HEK293 (cell line): ENCODE results near the gene CLCN1.

Source experiments
- CTCF ChIA-PET: fragments of 350-600 bp; formaldehyde crosslinking; extraction: SDS; loops from one replicate; lab custom pipeline; 2021; ENCODE audit warnings: antibody characterized with exemption; lab: Yijun Ruan, JAX
- POLR2A ChIA-PET: fragments of 300-600 bp; formaldehyde crosslinking; extraction: SDS; loops from one replicate; lab custom pipeline; 2020; ENCODE audit warnings: antibody characterized with exemption, inconsistent platforms; lab: Yijun Ruan, JAX
- H3K27ac ChIP-seq: fragments of 200-500 bp; sonication (Bioruptor generic); 2 replicates; pipeline ENCODE4 v1.5.1; 2014; ENCODE audit warnings: low read depth, low read length, control low read depth, inconsistent platforms; ENCODE audit errors: extremely low read depth
- H3K36me3 ChIP-seq, 2 experiments: fragments of 200-500 bp in 1 of 2; sonication (Bioruptor generic) in 1 of 2; 1 replicate in 1 of 2; 2 replicates in 1 of 2; pipeline ENCODE4 v1.5.1; 2014 to 2017; ENCODE audit warnings: inconsistent platforms in 2 of 2, low read length in 2 of 2; ENCODE audit not compliant: control insufficient read depth in 2 of 2, insufficient read depth in 1 of 2
- H3K4me1 ChIP-seq: fragments of 200-500 bp; sonication (Bioruptor generic); 2 replicates; pipeline ENCODE4 v1.5.1; 2014; ENCODE audit warnings: mild to moderate bottlenecking, low read length, inconsistent platforms; ENCODE audit not compliant: control insufficient read depth, insufficient read depth
- H3K4me3 ChIP-seq: 2 replicates; pipeline ENCODE4 v1.5.1; 2011; ENCODE audit warnings: low read depth, mild to moderate bottlenecking, control low read depth, low read length, moderate library complexity
- H3K9me3 ChIP-seq: fragments of 200-500 bp; sonication (Bioruptor generic); 2 replicates; pipeline ENCODE4 v1.5.1; 2014; ENCODE audit warnings: low read depth, low read length, inconsistent platforms; ENCODE audit not compliant: control insufficient read depth, insufficient read depth
- HOXD13 ChIP-seq: sonication (generic); formaldehyde crosslinking; IDR thresholded peaks from 2 replicates; pipeline ENCODE4 v1.8.0; 2022; ENCODE audit warnings: missing genetic modification reagents, borderline replicate concordance
- KLF9 ChIP-seq: fragments of 450-650 bp; formaldehyde crosslinking; IDR thresholded peaks from 2 replicates; pipeline ENCODE4 v1.5.1; 2016; ENCODE audit warnings: missing biosample characterization, missing genetic modification characterization, low read depth
- REPIN1 ChIP-seq: fragments of 450-650 bp; formaldehyde crosslinking; IDR thresholded peaks from 2 replicates; pipeline ENCODE4 v1.5.1; 2017; ENCODE audit warnings: missing biosample characterization, missing genetic modification characterization, low read depth
- ZNF121 ChIP-seq: fragments of 450-650 bp; formaldehyde crosslinking; IDR thresholded peaks from 2 replicates; pipeline ENCODE4 v1.5.1; 2016; ENCODE audit warnings: missing biosample characterization, missing genetic modification characterization
- ZNF274 ChIP-seq, 2 experiments: fragments of 200-500 bp in 1 of 2; fragments of 450-650 bp in 1 of 2; sonication (Bioruptor generic) in 1 of 2; formaldehyde crosslinking in 1 of 2; IDR thresholded peaks; 2 replicates each; pipeline versions ENCODE4 v1.5.1 to v1.6.1; 2014 to 2016; ENCODE audit warnings: borderline replicate concordance in 1 of 2, inconsistent platforms in 1 of 2, low read length in 1 of 2, missing biosample characterization in 1 of 2, missing genetic modification characterization in 1 of 2
- ZNF302 ChIP-seq: fragments of 450-650 bp; formaldehyde crosslinking; IDR thresholded peaks from 2 replicates; pipeline ENCODE4 v1.5.1; 2016; ENCODE audit warnings: missing biosample characterization, missing genetic modification characterization, low read depth
- ZNF341 ChIP-seq: fragments of 450-650 bp; formaldehyde crosslinking; IDR thresholded peaks from 2 replicates; pipeline ENCODE4; 2016; ENCODE audit warnings: low read depth, missing biosample characterization, missing genetic modification characterization
- ZNF394 ChIP-seq: fragments of 450-650 bp; formaldehyde crosslinking; IDR thresholded peaks from 2 replicates; pipeline ENCODE4 v1.5.1; 2016; ENCODE audit warnings: missing biosample characterization, missing genetic modification characterization, mild to moderate bottlenecking, moderate library complexity, borderline replicate concordance
- ZNF561 ChIP-seq: fragments of 450-650 bp; IDR thresholded peaks from 2 replicates; pipeline ENCODE4 v1.5.1; 2018; ENCODE audit warnings: missing biosample characterization, missing genetic modification characterization, borderline replicate concordance
- ZNF707 ChIP-seq: fragments of 450-650 bp; formaldehyde crosslinking; IDR thresholded peaks from 2 replicates; pipeline ENCODE4 v1.5.1; 2016; ENCODE audit warnings: missing biosample characterization, missing genetic modification characterization
- TF ChIP-seq, protein P1 (sequence below): fragments of 450-650 bp; formaldehyde crosslinking; conservative IDR thresholded peaks from 2 replicates; pipeline ENCODE4 v1.5.1; 2016; ENCODE audit warnings: low read depth, missing biosample characterization, missing genetic modification characterization
- TF ChIP-seq, protein P2 (sequence below): fragments of 450-650 bp; formaldehyde crosslinking; IDR thresholded peaks from 2 replicates; pipeline ENCODE4 v1.5.1; 2017; ENCODE audit warnings: missing biosample characterization, mild to moderate bottlenecking, missing genetic modification characterization, moderate library complexity
- TF ChIP-seq, protein P3 (sequence below): fragments of 450-650 bp; formaldehyde crosslinking; IDR thresholded peaks from 2 replicates; pipeline ENCODE4 v1.5.1; 2016; ENCODE audit warnings: missing biosample characterization, missing genetic modification characterization, low read depth
- TF ChIP-seq, protein P4 (sequence below): fragments of 450-650 bp; formaldehyde crosslinking; IDR thresholded peaks from 2 replicates; pipeline ENCODE4 v1.5.1; 2016; ENCODE audit warnings: missing biosample characterization, missing genetic modification characterization

Gene CLCN1

DNA sequence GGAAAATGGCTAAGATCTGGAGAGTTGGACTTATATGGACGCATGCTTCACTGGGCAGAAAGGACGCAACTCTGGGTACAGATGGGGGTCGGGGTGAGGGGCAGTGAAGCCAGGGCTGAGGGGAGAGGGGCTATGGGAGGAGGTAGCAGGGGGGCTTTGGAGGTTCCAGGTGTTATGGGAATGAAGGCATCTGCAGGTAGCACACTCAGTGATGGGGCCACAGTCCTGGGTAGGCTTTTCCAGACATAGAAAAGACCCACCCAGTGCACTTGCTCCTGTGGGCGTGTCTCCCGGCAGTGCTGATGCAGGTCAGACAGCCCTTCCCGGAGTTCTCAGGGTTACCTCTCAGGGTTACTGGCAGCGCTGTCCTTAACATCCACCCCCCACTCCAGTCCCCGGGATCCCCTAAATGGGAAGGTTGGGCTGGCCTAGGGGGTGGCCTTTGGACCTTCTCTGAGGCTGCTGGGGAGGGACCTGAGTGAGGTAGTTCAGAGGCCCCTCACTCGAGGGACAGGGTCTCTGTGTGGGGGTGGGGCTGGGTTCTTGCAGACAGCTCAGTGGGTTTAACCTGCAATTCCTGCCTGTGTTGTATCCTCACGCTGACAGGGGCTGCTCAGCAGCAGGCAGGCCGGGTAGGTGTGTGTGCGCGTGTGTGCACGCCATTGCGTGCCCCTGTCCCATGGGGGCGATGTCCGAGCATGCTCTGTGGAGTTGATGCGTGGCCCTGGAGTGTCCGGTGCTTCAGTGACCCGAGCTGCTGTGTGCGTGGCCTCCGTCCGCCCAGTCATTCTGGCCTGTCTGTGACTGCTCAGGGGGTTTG lies 71.5 kb downstream of the CLCN1 start (continued):
- TF ChIP-seq ZNF274 (IDR thresholded peaks at IDR 0.05; ENCODE audit: low read length) (no peak), ZNF274 (tag by site-specific recombination; IDR thresholded peaks at IDR 0.05; ENCODE audit: borderline replicate concordance) (no peak), ZNF707 (no peak)
- TF ChIP-seq, protein P1, sequence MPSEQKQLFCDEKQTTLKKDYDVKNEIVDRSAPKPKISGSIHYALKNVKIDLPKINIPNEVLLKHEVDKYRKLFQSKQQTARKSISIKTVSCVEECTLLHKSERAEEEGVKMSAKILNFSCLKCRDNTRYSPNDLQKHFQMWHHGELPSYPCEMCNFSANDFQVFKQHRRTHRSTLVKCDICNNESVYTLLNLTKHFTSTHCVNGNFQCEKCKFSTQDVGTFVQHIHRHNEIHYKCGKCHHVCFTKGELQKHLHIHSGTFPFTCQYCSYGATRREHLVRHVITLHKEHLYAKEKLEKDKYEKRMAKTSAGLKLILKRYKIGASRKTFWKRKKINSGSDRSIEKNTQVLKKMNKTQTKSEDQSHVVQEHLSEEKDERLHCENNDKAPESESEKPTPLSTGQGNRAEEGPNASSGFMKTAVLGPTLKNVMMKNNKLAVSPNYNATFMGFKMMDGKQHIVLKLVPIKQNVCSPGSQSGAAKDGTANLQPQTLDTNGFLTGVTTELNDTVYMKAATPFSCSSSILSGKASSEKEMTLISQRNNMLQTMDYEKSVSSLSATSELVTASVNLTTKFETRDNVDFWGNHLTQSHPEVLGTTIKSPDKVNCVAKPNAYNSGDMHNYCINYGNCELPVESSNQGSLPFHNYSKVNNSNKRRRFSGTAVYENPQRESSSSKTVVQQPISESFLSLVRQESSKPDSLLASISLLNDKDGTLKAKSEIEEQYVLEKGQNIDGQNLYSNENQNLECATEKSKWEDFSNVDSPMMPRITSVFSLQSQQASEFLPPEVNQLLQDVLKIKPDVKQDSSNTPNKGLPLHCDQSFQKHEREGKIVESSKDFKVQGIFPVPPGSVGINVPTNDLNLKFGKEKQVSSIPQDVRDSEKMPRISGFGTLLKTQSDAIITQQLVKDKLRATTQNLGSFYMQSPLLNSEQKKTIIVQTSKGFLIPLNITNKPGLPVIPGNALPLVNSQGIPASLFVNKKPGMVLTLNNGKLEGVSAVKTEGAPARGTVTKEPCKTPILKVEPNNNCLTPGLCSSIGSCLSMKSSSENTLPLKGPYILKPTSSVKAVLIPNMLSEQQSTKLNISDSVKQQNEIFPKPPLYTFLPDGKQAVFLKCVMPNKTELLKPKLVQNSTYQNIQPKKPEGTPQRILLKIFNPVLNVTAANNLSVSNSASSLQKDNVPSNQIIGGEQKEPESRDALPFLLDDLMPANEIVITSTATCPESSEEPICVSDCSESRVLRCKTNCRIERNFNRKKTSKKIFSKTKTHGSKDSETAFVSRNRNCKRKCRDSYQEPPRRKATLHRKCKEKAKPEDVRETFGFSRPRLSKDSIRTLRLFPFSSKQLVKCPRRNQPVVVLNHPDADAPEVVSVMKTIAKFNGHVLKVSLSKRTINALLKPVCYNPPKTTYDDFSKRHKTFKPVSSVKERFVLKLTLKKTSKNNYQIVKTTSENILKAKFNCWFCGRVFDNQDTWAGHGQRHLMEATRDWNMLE (tag by site-specific recombination) = no peak

DNA sequence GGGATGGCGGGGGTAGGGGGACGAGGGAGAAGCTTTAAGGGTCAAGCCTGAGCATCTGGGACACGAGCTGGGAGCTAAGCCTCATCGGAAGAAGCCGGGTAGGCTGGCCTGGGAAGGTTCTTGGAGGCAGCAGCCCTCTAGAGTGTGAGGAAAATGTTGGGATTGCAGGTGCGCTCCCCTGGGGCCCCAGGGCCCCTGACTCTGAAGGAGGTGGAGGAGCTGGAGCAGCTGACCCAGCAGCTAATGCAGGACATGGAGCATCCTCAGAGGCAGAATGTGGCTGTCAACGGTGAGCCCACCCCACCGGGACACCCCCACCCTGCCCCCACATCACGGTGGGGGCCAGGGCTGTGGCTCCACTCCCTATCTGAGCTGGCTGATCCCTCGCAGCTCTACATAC lies 72.1 kb downstream of the CLCN1 start:
- Histone ChIP-seq H3K27ac (no peak overlapping the region), H3K36me3 (peaks cover 5 to 91% of the 10 kb centered on the region in 2 experiments; a peak in 2 of 3 replicates), H3K9me3 (no peaks in the 10 kb centered on the region), H3K4me1 (no peaks in the 10 kb centered on the region), H3K4me3 (no peak overlapping the region)
- POLR2A ChIA-PET = interaction anchor here (0.9 kb wide), 1 partner anchor 100 kb away, joined by 3 read pairs; the partner anchor contains the start of gene CASP2
- TF ChIP-seq KLF9 (no peak), REPIN1 (no peak), ZNF561 (tag by site-specific recombination) (no peak), ZNF121 (tag by site-specific recombination) (no peak), HOXD13 (CRISPR knock-in tag) (no peak), ZNF302 (tag by site-specific recombination) (no peak), ZNF341 (tag by site-specific recombination) (no peak), ZNF394 (tag by site-specific recombination) (no peak)
- TF ChIP-seq, protein P2, sequence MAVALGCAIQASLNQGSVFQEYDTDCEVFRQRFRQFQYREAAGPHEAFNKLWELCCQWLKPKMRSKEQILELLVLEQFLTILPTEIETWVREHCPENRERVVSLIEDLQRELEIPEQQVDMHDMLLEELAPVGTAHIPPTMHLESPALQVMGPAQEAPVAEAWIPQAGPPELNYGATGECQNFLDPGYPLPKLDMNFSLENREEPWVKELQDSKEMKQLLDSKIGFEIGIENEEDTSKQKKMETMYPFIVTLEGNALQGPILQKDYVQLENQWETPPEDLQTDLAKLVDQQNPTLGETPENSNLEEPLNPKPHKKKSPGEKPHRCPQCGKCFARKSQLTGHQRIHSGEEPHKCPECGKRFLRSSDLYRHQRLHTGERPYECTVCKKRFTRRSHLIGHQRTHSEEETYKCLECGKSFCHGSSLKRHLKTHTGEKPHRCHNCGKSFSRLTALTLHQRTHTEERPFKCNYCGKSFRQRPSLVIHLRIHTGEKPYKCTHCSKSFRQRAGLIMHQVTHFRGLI = no peak
- TF ChIP-seq, protein P3, sequence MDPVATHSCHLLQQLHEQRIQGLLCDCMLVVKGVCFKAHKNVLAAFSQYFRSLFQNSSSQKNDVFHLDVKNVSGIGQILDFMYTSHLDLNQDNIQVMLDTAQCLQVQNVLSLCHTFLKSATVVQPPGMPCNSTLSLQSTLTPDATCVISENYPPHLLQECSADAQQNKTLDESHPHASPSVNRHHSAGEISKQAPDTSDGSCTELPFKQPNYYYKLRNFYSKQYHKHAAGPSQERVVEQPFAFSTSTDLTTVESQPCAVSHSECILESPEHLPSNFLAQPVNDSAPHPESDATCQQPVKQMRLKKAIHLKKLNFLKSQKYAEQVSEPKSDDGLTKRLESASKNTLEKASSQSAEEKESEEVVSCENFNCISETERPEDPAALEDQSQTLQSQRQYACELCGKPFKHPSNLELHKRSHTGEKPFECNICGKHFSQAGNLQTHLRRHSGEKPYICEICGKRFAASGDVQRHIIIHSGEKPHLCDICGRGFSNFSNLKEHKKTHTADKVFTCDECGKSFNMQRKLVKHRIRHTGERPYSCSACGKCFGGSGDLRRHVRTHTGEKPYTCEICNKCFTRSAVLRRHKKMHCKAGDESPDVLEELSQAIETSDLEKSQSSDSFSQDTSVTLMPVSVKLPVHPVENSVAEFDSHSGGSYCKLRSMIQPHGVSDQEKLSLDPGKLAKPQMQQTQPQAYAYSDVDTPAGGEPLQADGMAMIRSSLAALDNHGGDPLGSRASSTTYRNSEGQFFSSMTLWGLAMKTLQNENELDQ (tag by site-specific recombination) = no peak
- TF ChIP-seq, protein P4, sequence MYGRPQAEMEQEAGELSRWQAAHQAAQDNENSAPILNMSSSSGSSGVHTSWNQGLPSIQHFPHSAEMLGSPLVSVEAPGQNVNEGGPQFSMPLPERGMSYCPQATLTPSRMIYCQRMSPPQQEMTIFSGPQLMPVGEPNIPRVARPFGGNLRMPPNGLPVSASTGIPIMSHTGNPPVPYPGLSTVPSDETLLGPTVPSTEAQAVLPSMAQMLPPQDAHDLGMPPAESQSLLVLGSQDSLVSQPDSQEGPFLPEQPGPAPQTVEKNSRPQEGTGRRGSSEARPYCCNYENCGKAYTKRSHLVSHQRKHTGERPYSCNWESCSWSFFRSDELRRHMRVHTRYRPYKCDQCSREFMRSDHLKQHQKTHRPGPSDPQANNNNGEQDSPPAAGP (tag by site-specific recombination) = no peak
- CTCF ChIA-PET = interaction anchor here (0.6 to 0.8 kb wide), 2 partner anchors 29 to 100 kb away, joined by 3 read pairs; partner anchors contain the start of gene CASP2
